ENCODE measurements around the gene KIRREL1.

Gene KIRREL1

GRCh38 chr1:157993147-157993917, at the start of gene KIRREL1:
Gene KIRREL1, plus strand, starts transcription at chr1:157993645. Its CDS starts 32 bp downstream, at chr1:157993677.
- no peak for DNase-seq (ENCODE audit: low spot score)

GRCh38 chr1:157944663-157945280, 48.7 kb upstream of the KIRREL1 start:
- peak; percentile 31 for DNase-seq (ENCODE audit: low spot score)

- DNase-seq (ENCODE audit: low spot score) = peak; percentile 82
Observed at GRCh38 chr1:157948312-157949073, 45.0 kb upstream of the KIRREL1 start.

- DNase-seq (ENCODE audit: low spot score) = no peak
Observed at GRCh38 chr1:157949074-157949354, 44.4 kb upstream of the KIRREL1 start.

- DNase-seq (ENCODE audit: low spot score) = no peak
Observed at GRCh38 chr1:157951230-157951629, 42.2 kb upstream of the KIRREL1 start.

GRCh38 chr1:157952601-157953000, 40.8 kb upstream of the KIRREL1 start:
- no peak for DNase-seq (ENCODE audit: low spot score)

- no peak for DNase-seq (ENCODE audit: low spot score)
Observed at GRCh38 chr1:157955221-157955620, 38.2 kb upstream of the KIRREL1 start.

GRCh38 chr1:157955857-157956256, 37.6 kb upstream of the KIRREL1 start:
- DNase-seq (ENCODE audit: low spot score) = no peak

- DNase-seq (ENCODE audit: low spot score) = no peak
Observed at GRCh38 chr1:157956732-157957131, 36.7 kb upstream of the KIRREL1 start.

GRCh38 chr1:157958263-157958662, 35.2 kb upstream of the KIRREL1 start:
- DNase-seq (ENCODE audit: low spot score) = no peak

GRCh38 chr1:157959750-157960149, 33.7 kb upstream of the KIRREL1 start:
- DNase-seq (ENCODE audit: low spot score) = no peak

- peak; percentile 21 for DNase-seq (ENCODE audit: low spot score)
Observed at GRCh38 chr1:157960773-157961172, 32.7 kb upstream of the KIRREL1 start.

- DNase-seq (ENCODE audit: low spot score) = no peak
Observed at GRCh38 chr1:157961805-157962762, 31.4 kb upstream of the KIRREL1 start.

- peak; percentile 88 for DNase-seq (ENCODE audit: low spot score)
Observed at GRCh38 chr1:157963713-157964112, 29.7 kb upstream of the KIRREL1 start.

- DNase-seq (ENCODE audit: low spot score) = no peak
Observed at GRCh38 chr1:157965584-157965983, 27.9 kb upstream of the KIRREL1 start.

GRCh38 chr1:157966031-157966537, 27.4 kb upstream of the KIRREL1 start:
- DNase-seq (ENCODE audit: low spot score) = no peak

- no peak for DNase-seq (ENCODE audit: low spot score)
Observed at GRCh38 chr1:157967205-157967604, 26.2 kb upstream of the KIRREL1 start.

- DNase-seq (ENCODE audit: low spot score) = no peak
Observed at GRCh38 chr1:157968508-157968907, 24.9 kb upstream of the KIRREL1 start.

- DNase-seq (ENCODE audit: low spot score) = no peak
Observed at GRCh38 chr1:157968946-157969345, 24.5 kb upstream of the KIRREL1 start.

GRCh38 chr1:157969697-157970485, 23.6 kb upstream of the KIRREL1 start:
- DNase-seq (ENCODE audit: low spot score) = peak; percentile 59

GRCh38 chr1:157971769-157972168, 21.7 kb upstream of the KIRREL1 start:
- DNase-seq (ENCODE audit: low spot score) = no peak
